Muscle layer of duodenum (tissue), 2 donors: ENCODE measurements around the gene ZNF428.

Source experiments
- H3K27ac ChIP-seq: one replicate; pipeline ENCODE4 v1.7.0; 2013; ENCODE audit warnings: mild to moderate bottlenecking, low read length
- H3K27me3 ChIP-seq: one replicate; pipeline ENCODE4 v1.7.0; 2013; ENCODE audit warnings: low read depth, mild to moderate bottlenecking, control low read depth, low read length
- H3K36me3 ChIP-seq, 2 donors: one replicate each; pipeline ENCODE4 v1.7.0; 2013; ENCODE audit warnings: low read length in 2 of 2, control low read depth in 1 of 2, mild to moderate bottlenecking in 1 of 2; ENCODE audit not compliant: insufficient read depth in 2 of 2, control insufficient read depth in 1 of 2
- H3K4me1 ChIP-seq, 2 donors: one replicate each; pipeline ENCODE4 v1.7.0; 2013; ENCODE audit warnings: low read length in 2 of 2, mild to moderate bottlenecking in 2 of 2, control low read depth in 1 of 2, moderate library complexity in 1 of 2; ENCODE audit not compliant: insufficient read depth in 2 of 2, control insufficient read depth in 1 of 2
- H3K4me3 ChIP-seq, 2 donors: one replicate each; pipeline ENCODE4 v1.7.0; 2013; ENCODE audit warnings: low read length in 2 of 2, low read depth in 1 of 2, mild to moderate bottlenecking in 1 of 2
- H3K9me3 ChIP-seq, 2 donors: one replicate each; pipeline ENCODE4 v1.7.0; 2013; ENCODE audit warnings: low read length in 2 of 2, control low read depth in 1 of 2, mild to moderate bottlenecking in 1 of 2; ENCODE audit not compliant: control insufficient read depth in 1 of 2
- donor health status: healthy.

Gene ZNF428

GRCh38 chr19:43598445-43599240, 20.8 kb downstream of the ZNF428 start:
- H3K27ac ChIP-seq: no peak overlapping the region
- no peaks in the 10 kb centered on the region for H3K27me3 ChIP-seq
- no peaks in the 10 kb centered on the region for H3K9me3 ChIP-seq
- peaks cover 13 to 32% of the 10 kb centered on the region in 2 donors for H3K36me3 ChIP-seq
- H3K4me3 ChIP-seq: no peak overlapping the region
- peaks cover 7 to 33% of the 10 kb centered on the region in 2 donors for H3K4me1 ChIP-seq

- Histone ChIP-seq H3K4me1 (peaks cover 7 to 38% of the 10 kb centered on the region in 2 donors), H3K9me3 (no peaks in the 10 kb centered on the region), H3K4me3 (peak overlapping the region; percentile 88 to 99), H3K36me3 (peaks cover 13 to 38% of the 10 kb centered on the region in 2 donors), H3K27ac (no peak overlapping the region), H3K27me3 (no peaks in the 10 kb centered on the region)
Measured at GRCh38 chr19:43597876-43598275, 21.6 kb downstream of the ZNF428 start.

- H3K9me3 ChIP-seq: no peaks in the 10 kb centered on the region
- H3K4me1 ChIP-seq: peaks cover 7 to 38% of the 10 kb centered on the region in 2 donors
- peak overlapping the region; percentile 98 for H3K27ac ChIP-seq
- no peaks in the 10 kb centered on the region for H3K27me3 ChIP-seq
- peaks cover 17 to 47% of the 10 kb centered on the region in 2 donors for H3K36me3 ChIP-seq
- H3K4me3 ChIP-seq: peak overlapping the region; percentile 88 to 99
Measured at GRCh38 chr19:43596842-43597461, 22.5 kb downstream of the ZNF428 start.

- Histone ChIP-seq H3K27ac (peak within 1 kb of the TSS; percentile 98), H3K4me1 (peaks cover 7 to 38% of the 10 kb centered on the region in 2 donors), H3K27me3 (no peaks in the 10 kb centered on the region), H3K9me3 (no peaks in the 10 kb centered on the region), H3K4me3 (peak within 1 kb of the TSS; percentile 88 to 99), H3K36me3 (peaks cover 17 to 47% of the 10 kb centered on the region in 2 donors)
Measured at GRCh38 chr19:43595999-43596841, 23.2 kb downstream of the ZNF428 start, which contains the start of the genes IRGQ and ZNF576. Gene IRGQ (minus strand): TSS chr19:43596134. CDS start chr19:43595338, 796 bp downstream. Gene ZNF576 (plus strand): TSS chr19:43596595. CDS start chr19:43597109, 514 bp downstream.

- Histone ChIP-seq H3K4me1 (peaks cover 7 to 38% of the 10 kb centered on the region in 2 donors), H3K36me3 (peaks cover 17 to 50% of the 10 kb centered on the region in 2 donors), H3K27me3 (no peaks in the 10 kb centered on the region), H3K4me3 (peak overlapping the region; percentile 78 to 88), H3K27ac (peak overlapping the region; percentile 98), H3K9me3 (no peaks in the 10 kb centered on the region)
Measured at GRCh38 chr19:43595605-43595998, 23.8 kb downstream of the ZNF428 start.

- Histone ChIP-seq H3K36me3 (peaks cover 12 to 53% of the 10 kb centered on the region in 2 donors), H3K27me3 (no peaks in the 10 kb centered on the region), H3K9me3 (no peaks in the 10 kb centered on the region), H3K4me3 (peak overlapping the region; percentile 78 to 88), H3K27ac (peak overlapping the region; percentile 98), H3K4me1 (peaks cover 7 to 38% of the 10 kb centered on the region in 2 donors)
Measured at GRCh38 chr19:43594710-43595604, 24.5 kb downstream of the ZNF428 start.

GRCh38 chr19:43594081-43594697, 25.2 kb downstream of the ZNF428 start:
- no peaks in the 10 kb centered on the region for H3K27me3 ChIP-seq
- H3K36me3 ChIP-seq: peaks cover 6 to 48% of the 10 kb centered on the region in 2 donors
- peak overlapping the region; percentile 78 to 88 for H3K4me3 ChIP-seq
- no peak overlapping the region for H3K27ac ChIP-seq
- peaks cover 7 to 38% of the 10 kb centered on the region in 2 donors for H3K4me1 ChIP-seq
- H3K9me3 ChIP-seq: no peaks in the 10 kb centered on the region

GRCh38 chr19:43592800-43593350, 26.6 kb downstream of the ZNF428 start:
- Histone ChIP-seq H3K27ac (no peak overlapping the region), H3K27me3 (no peaks in the 10 kb centered on the region), H3K4me1 (peaks cover 7 to 31% of the 10 kb centered on the region in 2 donors), H3K9me3 (no peaks in the 10 kb centered on the region), H3K4me3 (no peak overlapping the region), H3K36me3 (peaks cover 4 to 42% of the 10 kb centered on the region in 2 donors)

- no peaks in the 10 kb centered on the region for H3K9me3 ChIP-seq
- no peak overlapping the region for H3K4me3 ChIP-seq
- H3K27ac ChIP-seq: no peak overlapping the region
- H3K4me1 ChIP-seq: peaks cover 2 to 24% of the 10 kb centered on the region in 2 donors
- peaks cover 4 to 42% of the 10 kb centered on the region in 2 donors for H3K36me3 ChIP-seq
- no peaks in the 10 kb centered on the region for H3K27me3 ChIP-seq
Measured at GRCh38 chr19:43591904-43592772, 27.3 kb downstream of the ZNF428 start.
